Right lobe of liver (tissue), 6 donors: ENCODE measurements around the gene CEP250. TPM values are rescaled to one million over a fixed set of nuclear protein-coding genes. Genes with fewer than 3 reads are reported as not detected.

Source experiments
- ATAC-seq, 4 donors: fragments of 200-7000 bp; cut with Tn5 transposase; one replicate each; pipeline ENCODE4 v1.9.1; 2020; ENCODE audit warnings: mild to moderate bottlenecking in 4 of 4, moderate library complexity in 4 of 4
- DNase-seq, 3 donors: peaks; one replicate each; pipeline ENCODE4 v3.0.0-alpha.2; 2020
- H3K27ac ChIP-seq, 3 donors: fragments of 200-600 bp; one replicate each; pipeline ENCODE4 v1.8.0; 2022
- H3K27me3 ChIP-seq, 2 donors: fragments of 200-600 bp; one replicate each; pipeline ENCODE4 v1.8.0; 2022
- H3K36me3 ChIP-seq, 4 donors: fragments of 200-600 bp; sonication (generic) in 1 of 4; one replicate each; pipeline versions ENCODE4 v1.5.1 to v1.8.0; 2017 to 2022; ENCODE audit warnings: control low read depth in 1 of 4
- H3K4me1 ChIP-seq, 4 donors: fragments of 200-600 bp; sonication (generic) in 1 of 4; one replicate each; pipeline versions ENCODE4 v1.5.1 to v1.8.0; 2017 to 2022; ENCODE audit warnings: control low read depth in 1 of 4
- H3K4me3 ChIP-seq, 3 donors: fragments of 200-600 bp; one replicate each; pipeline ENCODE4 v1.8.0; 2022
- H3K9me3 ChIP-seq, 4 donors: fragments of 200-600 bp; sonication (generic) in 1 of 4; one replicate each; pipeline versions ENCODE4 v1.5.1 to v1.8.0; 2017 to 2022; ENCODE audit warnings: control low read depth in 1 of 4
- CTCF ChIP-seq, 4 donors: fragments of 200-600 bp in 3 of 4; fragments of 450-650 bp in 1 of 4; IDR thresholded peaks; one replicate each; pipeline versions ENCODE4 v1.5.1 to v1.8.0; 2016 to 2022; ENCODE audit warnings: antibody characterized with exemption in 4 of 4, mild to moderate bottlenecking in 2 of 4
- POLR2A ChIP-seq: fragments of 450-650 bp; IDR thresholded peaks from one replicate; pipeline ENCODE4 v1.6.1; 2017; ENCODE audit warnings: antibody characterized with exemption, mild to moderate bottlenecking
- WGBS: methylation state at CpG from one replicate; pipeline ENCODE4 v1.1.6; 2018; ENCODE audit warnings: low coverage, low lambda C conversion rate; ENCODE audit not compliant: insufficient coverage; ENCODE audit errors: missing lambda C conversion rate; 5-methylcytosine and 5-hydroxymethylcytosine counted together
- intact Hi-C, 2 donors: fragments of 100-400 bp; cut with DNase I; formaldehyde crosslinking; loops; one replicate each; pipeline versions ENCODE4 v1.11.2 to v1.14.1; 2022
- total RNA-seq, 6 experiments: library from RNA; depleted of rRNA in 2 of 6; stranded (reverse); fragments of >200 nt in 2 of 6; fragmentation: NEBNext Ultra II Directional in 3 of 6; extraction: Animal tissue kit (Norgen Biotek cat#: 25700) in 3 of 6; gene quantifications; one replicate each; pipeline versions ENCODE4 v1.1.0 to v1.2.4, GENCODE V29; 2016 to 2023
- donor health status: DM: no; HTN: yes; CAD: no.
- donor health status: DM: no; HTN: no; CAD: no.
- donor health status: DM: no; HTN: no; CAD: no.
- donor health status: DM: no; HTN: yes; CAD: no.
- donor health status: DM: no; HTN: yes; CAD: no.

The CEP250 gene
- total RNA-seq, 6 experiments from 2014 or later: 5.9 to 11.2 (median 9.0) TPM

GRCh38 chr20:35443003-35443402, 12.4 kb upstream of the CEP250 start:
- no peaks in the 10 kb centered on the region for H3K4me1 ChIP-seq
- 48% methylated on average over 2 of the region's 6 CpGs for WGBS
- H3K4me3 ChIP-seq: no peak overlapping the region
- no peaks in the 10 kb centered on the region for H3K36me3 ChIP-seq
- ATAC-seq (no peak), DNase-seq (no peak)
- no peaks in the 10 kb centered on the region for H3K9me3 ChIP-seq
- H3K27ac ChIP-seq: no peak overlapping the region
- intact Hi-C loops: loop anchor here in 1 of 2 donors (5.0 kb wide), 1 partner anchor 146 kb away; no protein-coding TSS in a partner anchor
- H3K27me3 ChIP-seq: no peaks in the 10 kb centered on the region
- no peak for TF ChIP-seq CTCF (IDR thresholded peaks at IDR 0.05)
- TF ChIP-seq POLR2A: no peak

DNA sequence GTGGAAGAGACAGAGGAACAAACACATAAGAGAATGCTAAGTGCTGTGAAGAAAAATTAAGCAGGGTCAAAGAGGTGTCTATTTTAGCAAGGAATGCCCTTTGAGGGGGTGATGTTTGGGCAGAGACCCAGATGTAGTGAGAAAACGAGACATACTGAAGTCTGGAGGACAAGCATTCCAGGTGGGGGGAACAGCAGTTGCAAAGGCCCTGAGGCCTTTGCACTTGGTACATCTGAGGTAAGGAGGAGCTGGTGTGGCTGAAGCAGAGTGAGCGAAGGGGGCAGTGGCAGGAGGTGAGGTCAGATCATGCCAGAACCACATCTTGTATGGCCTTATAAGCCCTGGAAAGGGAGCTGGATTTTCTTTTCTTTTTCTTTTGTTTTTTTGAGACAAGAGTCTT, 11.2 kb upstream of the CEP250 start:
- H3K4me3 ChIP-seq: no peak overlapping the region
- ATAC-seq: no peak
- H3K36me3 ChIP-seq: no peaks in the 10 kb centered on the region
- intact Hi-C loops: loop anchor here in 1 of 2 donors (5.0 kb wide), 1 partner anchor 147 kb away; no protein-coding TSS in a partner anchor
- no peaks in the 10 kb centered on the region for H3K27me3 ChIP-seq
- no peaks in the 10 kb centered on the region for H3K4me1 ChIP-seq
- no peak for TF ChIP-seq CTCF (IDR thresholded peaks at IDR 0.05)
- TF ChIP-seq POLR2A: no peak
- no peak for DNase-seq
- H3K27ac ChIP-seq: no peak overlapping the region
- H3K9me3 ChIP-seq: no peaks in the 10 kb centered on the region
- WGBS: 72% methylated on average over 2 of the region's 2 CpGs

GRCh38 chr20:35446356-35447078, 8.9 kb upstream of the CEP250 start:
- TF ChIP-seq POLR2A (no peak), CTCF (IDR thresholded peaks at IDR 0.05) (no peak)
- Histone ChIP-seq H3K4me3 (peak overlapping the region; percentile 27 to 38 (median 36)), H3K27me3 (no peaks in the 10 kb centered on the region), H3K4me1 (no peaks in the 10 kb centered on the region), H3K9me3 (no peaks in the 10 kb centered on the region), H3K27ac (no peak overlapping the region), H3K36me3 (no peaks in the 10 kb centered on the region)
- intact Hi-C loops: loop anchor here in 1 of 2 donors (5.0 kb wide), 1 partner anchor 144 kb away; no protein-coding TSS in a partner anchor
- DNase-seq: no peak
- peak; percentile 32 to 61 (median 40) for ATAC-seq
- 46% methylated on average over 11 of the region's 11 CpGs for WGBS

DNA sequence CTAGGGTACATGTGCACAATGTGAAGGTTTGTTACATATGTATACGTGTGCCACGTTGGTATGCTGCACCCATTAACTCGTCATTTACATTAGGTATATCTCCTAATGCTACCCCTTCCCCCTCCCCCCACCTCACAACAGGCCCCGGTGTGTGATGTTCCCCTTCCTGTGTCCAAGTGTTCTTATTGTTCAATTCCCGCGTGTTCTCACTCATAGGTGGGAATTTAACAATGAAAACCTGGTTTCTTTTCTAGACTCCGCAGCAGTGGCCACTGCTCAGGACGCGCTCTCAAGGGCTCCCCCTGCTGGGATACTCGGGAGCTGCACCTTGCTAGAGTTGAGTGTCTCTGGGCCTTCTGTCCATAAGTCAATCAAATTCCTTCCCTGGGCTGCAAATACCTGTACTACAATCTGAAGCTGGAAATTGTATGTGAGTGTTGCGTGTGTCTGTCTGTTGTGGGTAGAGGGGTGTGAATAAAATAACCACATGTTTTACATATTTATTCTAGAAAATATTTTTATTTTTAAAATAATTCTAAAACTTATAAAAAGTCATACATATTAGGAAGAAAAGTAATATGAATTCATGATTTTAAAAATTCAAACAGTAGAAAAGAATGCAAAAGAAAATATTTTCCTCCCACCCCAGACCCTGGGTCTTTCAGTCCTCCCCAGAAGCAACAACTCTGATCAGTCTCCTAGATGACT, 8.2 kb upstream of the CEP250 start:
- TF ChIP-seq CTCF (IDR thresholded peaks at IDR 0.05) (peak; percentile 87 to 97 (median 94)), POLR2A (no peak)
- intact Hi-C loops: loop anchor here in 1 of 2 donors (5.0 kb wide), 1 partner anchor 145 kb away; no protein-coding TSS in a partner anchor
- Histone ChIP-seq H3K9me3 (no peaks in the 10 kb centered on the region), H3K4me1 (no peaks in the 10 kb centered on the region), H3K4me3 (peak overlapping the region; percentile 27 to 38 (median 36)), H3K27me3 (no peaks in the 10 kb centered on the region), H3K36me3 (no peaks in the 10 kb centered on the region), H3K27ac (no peak overlapping the region)
- ATAC-seq: peak; percentile 95 to 99 (median 98)
- peak; percentile 81 to 85 (median 85) for DNase-seq
- 0% methylated on average over 11 of the region's 11 CpGs for WGBS
